ENCODE measurements around the gene SUZ12.
"Not testable (repeated sequence)": the region's sequence is repeated elsewhere in the genome, so short reads cannot be mapped to it uniquely, and the experiment has no call there.

SUZ12 gene

GRCh38 chr17:32045611-32046010 lies 108.8 kb downstream of the SUZ12 start:
- H3K27me3 Mint-ChIP-seq; H3K4me3 Mint-ChIP-seq; H3K4me1 Mint-ChIP-seq; ATAC-seq; DNase-seq; H3K27ac Mint-ChIP-seq; H3K36me3 Mint-ChIP-seq (ENCODE audit: low read depth); H3K9me3 Mint-ChIP-seq: not testable (repeated sequence)

DNA sequence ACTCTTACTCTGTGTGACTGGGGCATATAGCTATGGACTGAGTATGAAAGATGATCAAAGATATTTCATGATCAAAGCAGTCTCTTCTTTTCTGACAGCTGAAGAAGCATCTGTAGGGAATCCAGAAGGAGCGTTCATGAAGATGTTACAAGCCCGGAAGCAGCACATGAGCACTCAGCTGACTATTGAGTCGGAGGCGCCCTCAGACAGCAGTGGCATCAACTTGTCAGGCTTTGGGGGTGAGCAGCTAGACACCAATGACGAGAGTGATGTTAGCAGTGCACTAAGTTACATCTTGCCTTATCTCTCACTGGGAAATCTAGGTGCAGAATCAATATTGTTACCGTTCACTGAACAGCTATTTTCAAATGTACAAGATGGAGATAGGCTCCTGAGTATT lies 110.9 kb downstream of the SUZ12 start:
- not testable (repeated sequence) for ATAC-seq; H3K27me3 Mint-ChIP-seq; H3K4me3 Mint-ChIP-seq; H3K4me1 Mint-ChIP-seq; DNase-seq; H3K27ac Mint-ChIP-seq; H3K9me3 Mint-ChIP-seq; H3K36me3 Mint-ChIP-seq (ENCODE audit: low read depth)
